Measurements from ENCODE around the gene GPR3.
A peak's percentile ranks its signal among the peaks of the same experiment; 100 is the strongest.

The GPR3 gene

GRCh38 chr1:27392096-27392777 lies at the start of gene GPR3:
Gene GPR3, plus strand, starts transcription at chr1:27392622. Its CDS starts 1,177 bp downstream, at chr1:27393799.
- DNase-seq, result peak; percentile 93

- DNase-seq, result no peak
Observed at GRCh38 chr1:27342778-27343638, 49.4 kb upstream of the GPR3 start.

- no peak for DNase-seq
Observed at GRCh38 chr1:27343639-27344025, 48.8 kb upstream of the GPR3 start.

GRCh38 chr1:27345272-27345671 lies 47.1 kb upstream of the GPR3 start:
- no peak for DNase-seq

GRCh38 chr1:27346357-27346756 lies 46.1 kb upstream of the GPR3 start:
- DNase-seq, result no peak

GRCh38 chr1:27346991-27347624 lies 45.3 kb upstream of the GPR3 start:
- no peak for DNase-seq

GRCh38 chr1:27348861-27349783 lies 43.3 kb upstream of the GPR3 start:
- DNase-seq, result no peak

GRCh38 chr1:27349784-27350662 lies 42.4 kb upstream of the GPR3 start:
- DNase-seq, result peak; percentile 80

- no peak for DNase-seq
Observed at GRCh38 chr1:27350663-27351540, 41.5 kb upstream of the GPR3 start.

- no peak for DNase-seq
Observed at GRCh38 chr1:27351541-27352107, 40.8 kb upstream of the GPR3 start.

- no peak for DNase-seq
Observed at GRCh38 chr1:27353166-27353565, 39.3 kb upstream of the GPR3 start.

- no peak for DNase-seq
Observed at GRCh38 chr1:27353629-27354028, 38.8 kb upstream of the GPR3 start.

- no peak for DNase-seq
Observed at GRCh38 chr1:27355683-27356082, 36.7 kb upstream of the GPR3 start.

- no peak for DNase-seq
Observed at GRCh38 chr1:27356277-27356618, 36.2 kb upstream of the GPR3 start.

GRCh38 chr1:27356619-27357280 lies 35.7 kb upstream of the GPR3 start:
- no peak for DNase-seq

GRCh38 chr1:27357281-27358037 lies 35.0 kb upstream of the GPR3 start:
- peak; percentile 88 for DNase-seq

- DNase-seq, result no peak
Observed at GRCh38 chr1:27358038-27358927, 34.1 kb upstream of the GPR3 start.

GRCh38 chr1:27358928-27359313 lies 33.5 kb upstream of the GPR3 start:
- no peak for DNase-seq

Data from right forelimb (tissue), 1 donor.